Brain pericyte (primary cell): ENCODE results near the gene NCBP1.

Experiments used
- DNase-seq: peaks from one replicate; pipeline ENCODE4 v3.0.0-alpha.2; 2012; ENCODE audit warnings: low read depth, low spot score

NCBP1 gene

DNA sequence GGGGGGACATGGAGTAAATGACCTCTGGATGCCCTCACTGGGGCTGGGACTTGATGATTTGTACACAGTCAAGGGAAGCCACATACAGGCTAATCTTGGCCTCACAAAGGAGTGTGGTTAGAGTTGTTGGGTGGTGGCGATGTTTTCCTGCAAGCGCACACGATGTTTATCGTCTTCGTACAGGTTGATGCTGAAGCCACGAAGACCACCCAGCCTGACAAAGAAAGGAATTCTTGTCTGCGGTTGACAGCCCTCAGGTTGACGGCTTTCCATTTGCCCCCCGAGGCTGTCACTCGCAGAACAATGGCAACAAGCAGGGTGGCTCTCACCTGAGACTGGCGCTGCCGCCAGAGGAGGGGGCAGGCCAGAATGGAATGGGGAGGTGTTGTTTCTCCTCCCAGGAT lies 77.6 kb downstream of the NCBP1 start:
- no peak for DNase-seq

DNA sequence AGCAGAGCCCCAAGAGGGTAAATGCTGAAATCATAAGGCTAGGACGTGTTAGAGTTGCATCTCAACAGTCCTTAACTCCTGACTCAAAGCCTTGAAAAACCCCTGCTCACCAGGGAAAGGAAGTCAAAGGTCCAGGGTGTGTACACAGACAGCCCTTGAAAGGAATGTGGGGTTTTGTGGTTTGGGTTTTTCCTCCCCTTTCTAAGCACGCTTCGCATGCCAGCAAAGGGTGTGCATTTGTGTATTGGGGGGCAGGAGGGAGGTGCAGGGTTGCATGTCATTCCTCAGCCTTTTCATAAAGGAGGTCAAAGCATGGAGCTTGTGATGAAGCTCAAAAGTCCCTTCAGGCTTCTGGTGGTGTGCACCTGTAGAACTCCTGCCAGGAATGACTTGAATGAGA lies 80.8 kb downstream of the NCBP1 start:
- no peak for DNase-seq

- no peak for DNase-seq
Measured at GRCh38 chr9:97717866-97718265, 84.2 kb downstream of the NCBP1 start.

DNA sequence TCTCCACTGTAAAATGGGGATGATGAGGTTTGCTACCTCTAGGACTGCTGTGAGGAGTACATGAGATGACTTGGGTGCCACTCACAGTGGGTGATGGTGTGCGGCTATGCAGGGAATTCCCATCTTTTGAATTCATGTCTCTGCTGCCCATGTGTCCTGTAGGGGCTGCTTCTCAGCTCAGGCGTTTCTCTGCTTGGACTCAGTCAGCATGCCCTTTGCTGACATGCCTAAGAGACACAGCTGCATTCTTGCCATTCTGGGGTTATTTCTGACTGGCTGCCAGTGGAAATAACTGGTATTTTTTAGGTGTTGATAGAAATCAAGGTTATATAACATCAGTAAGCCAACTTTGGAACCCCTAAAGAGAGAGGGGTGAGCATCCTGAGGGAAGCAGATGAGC lies 87.8 kb downstream of the NCBP1 start:
- no peak for DNase-seq

- no peak for DNase-seq
Measured at GRCh38 chr9:97722331-97722730, 88.7 kb downstream of the NCBP1 start.
